Glomerular endothelial cell (primary cell): Measurements from ENCODE around the gene SHISA3. TPM values are rescaled to one million over a fixed set of nuclear protein-coding genes. Genes with fewer than 3 reads are reported as not detected.
A peak's percentile ranks its signal among the peaks of the same experiment; 100 is the strongest.
"Not testable (repeated sequence)": the region's sequence is repeated elsewhere in the genome, so short reads cannot be mapped to it uniquely, and the experiment has no call there.

Experiments
- DNase-seq: peaks from one replicate; pipeline ENCODE4 v3.0.0-alpha.2; 2011; ENCODE audit warnings: low read depth, low spot score; ENCODE audit errors: extremely low read depth
- total RNA-seq: library from RNA; depleted of rRNA; stranded (reverse); fragments of >200 nt; gene quantifications from 2 replicates; pipeline ENCODE4 v1.2.3, GENCODE V29; 2015

SHISA3 gene
- total RNA-seq, result 2.0 and 3.2 TPM in 2 replicates

DNA sequence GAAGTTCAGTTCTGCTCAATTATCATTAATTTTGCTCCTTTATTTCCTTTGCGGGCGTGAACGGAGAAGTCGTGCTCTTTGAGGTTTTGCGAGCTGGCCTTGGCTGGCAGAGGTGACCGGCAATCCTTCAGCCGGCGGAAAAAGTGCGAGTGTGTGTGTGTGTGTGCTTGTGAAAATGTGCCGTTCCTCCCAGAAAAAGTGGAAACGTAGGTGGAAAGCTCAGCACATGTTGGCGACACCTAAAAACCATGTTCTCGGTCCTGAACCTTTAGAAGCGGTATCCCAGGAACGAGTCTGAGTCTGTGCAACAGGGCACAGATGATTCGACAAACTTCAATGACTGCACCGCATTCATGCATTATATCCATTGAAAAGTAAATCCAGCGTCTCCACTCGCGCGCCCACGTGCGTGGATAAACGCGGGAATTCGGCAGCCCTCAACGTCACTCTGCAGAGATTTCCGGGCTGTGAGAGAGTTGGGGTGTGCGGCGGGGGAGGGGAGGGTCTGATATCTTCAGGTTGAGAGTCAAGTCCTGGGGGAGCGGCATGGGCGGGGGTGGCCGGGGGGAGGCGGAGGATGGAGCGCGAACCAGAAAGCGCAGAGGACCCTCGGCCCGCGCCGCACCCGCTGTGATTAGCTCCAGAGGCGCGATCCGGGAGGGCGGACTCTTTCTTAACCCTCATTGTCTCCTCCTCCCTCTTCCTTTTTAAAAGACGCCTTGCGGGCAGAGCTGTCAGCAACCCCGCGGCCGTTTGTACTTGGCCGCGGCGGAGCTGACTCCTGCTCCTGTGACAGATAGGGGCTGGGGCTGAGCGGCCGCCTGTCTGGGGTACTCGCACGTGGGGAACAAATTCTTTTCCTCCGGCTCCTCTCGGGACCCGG lies at the start of gene SHISA3:
SHISA3 (plus strand) TSS at position 737 of the 883 bp plus-strand sequence. CDS start 569 bp downstream, outside the sequence.
- DNase-seq, result no peak

DNA sequence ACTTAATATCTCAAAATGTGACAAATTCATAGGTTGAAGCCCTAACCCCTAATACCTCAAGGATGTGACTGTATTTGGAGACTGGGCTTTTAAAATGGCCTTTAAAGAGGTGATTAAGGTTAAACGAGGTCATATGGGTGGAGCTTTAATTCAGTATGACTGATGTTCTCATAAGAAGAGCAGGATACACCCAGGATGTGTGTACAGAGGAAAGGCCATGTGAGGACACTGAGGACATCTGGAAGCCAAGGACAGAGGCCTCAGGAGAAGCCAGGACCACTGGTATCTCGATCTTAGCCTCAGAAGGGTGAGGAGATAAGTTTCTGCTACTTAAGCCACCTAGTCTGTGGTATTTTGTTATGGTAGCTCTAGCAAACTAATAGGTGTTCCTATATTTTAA lies 49.0 kb upstream of the SHISA3 start:
- no peak for DNase-seq

- DNase-seq, result no peak
Observed at GRCh38 chr4:42348692-42349091, 48.6 kb upstream of the SHISA3 start.

- no peak for DNase-seq
Observed at GRCh38 chr4:42350611-42351182, 46.6 kb upstream of the SHISA3 start.

DNA sequence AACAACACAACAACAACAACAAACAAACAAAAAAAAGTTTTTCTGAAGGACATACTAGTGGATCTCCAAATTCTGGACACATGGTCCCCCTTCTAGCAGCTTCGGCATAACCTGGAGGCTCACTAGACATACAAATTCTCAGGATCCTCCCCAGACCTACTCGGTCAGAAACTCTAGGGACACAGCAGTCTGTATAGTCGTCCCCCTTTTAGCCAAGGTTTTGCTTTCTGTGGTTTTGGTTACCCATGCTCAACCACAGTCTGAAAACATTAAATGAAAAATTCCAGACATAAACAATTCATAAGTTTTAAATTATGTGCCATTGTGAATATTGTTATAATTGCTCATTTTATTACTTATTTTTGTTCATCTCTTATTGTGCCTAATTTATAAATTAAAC lies 45.2 kb upstream of the SHISA3 start:
- no peak for DNase-seq

- DNase-seq, result no peak
Observed at GRCh38 chr4:42357325-42357724, 40.0 kb upstream of the SHISA3 start.

DNA sequence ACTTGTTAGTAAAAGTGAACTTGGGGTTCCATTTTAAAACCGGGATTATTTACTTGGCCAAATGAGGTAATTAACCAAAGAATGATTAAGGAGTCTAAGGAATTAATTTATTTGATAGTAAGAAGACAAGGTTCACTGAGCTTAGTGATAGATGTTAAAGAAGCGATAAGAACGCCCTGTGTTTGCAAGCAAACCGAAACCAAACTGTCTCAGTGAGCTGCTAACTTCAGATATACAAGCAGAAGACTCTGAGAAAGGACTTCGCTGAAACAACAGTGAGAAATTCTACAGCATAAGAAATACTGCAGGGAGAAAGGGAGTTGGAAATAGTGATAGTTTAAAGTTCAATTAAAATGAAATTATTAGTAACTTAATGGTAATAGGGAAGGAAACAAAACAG lies 37.6 kb upstream of the SHISA3 start:
- DNase-seq, result no peak

- no peak for DNase-seq
Observed at GRCh38 chr4:42360256-42360669, 37.0 kb upstream of the SHISA3 start.

DNA sequence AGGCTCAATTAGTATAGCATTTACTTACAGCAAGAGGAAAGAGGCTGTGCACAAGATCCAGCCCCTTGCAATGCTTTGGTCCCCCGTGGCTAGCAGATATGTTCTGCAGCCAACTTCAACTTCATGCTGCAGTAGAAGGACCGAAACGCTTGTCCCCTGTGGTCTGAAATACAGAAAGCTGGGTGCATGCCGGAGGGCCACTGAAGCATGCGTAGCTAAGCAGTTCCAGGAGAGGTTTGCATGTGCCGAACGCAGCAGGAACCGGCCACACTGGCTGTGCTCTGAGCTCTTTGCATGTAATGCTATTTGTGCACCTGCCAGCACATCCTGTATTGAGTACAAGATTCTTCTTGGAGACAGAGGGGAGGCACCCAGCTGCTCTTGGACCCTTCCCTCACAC lies 35.8 kb upstream of the SHISA3 start:
- DNase-seq, result no peak

DNA sequence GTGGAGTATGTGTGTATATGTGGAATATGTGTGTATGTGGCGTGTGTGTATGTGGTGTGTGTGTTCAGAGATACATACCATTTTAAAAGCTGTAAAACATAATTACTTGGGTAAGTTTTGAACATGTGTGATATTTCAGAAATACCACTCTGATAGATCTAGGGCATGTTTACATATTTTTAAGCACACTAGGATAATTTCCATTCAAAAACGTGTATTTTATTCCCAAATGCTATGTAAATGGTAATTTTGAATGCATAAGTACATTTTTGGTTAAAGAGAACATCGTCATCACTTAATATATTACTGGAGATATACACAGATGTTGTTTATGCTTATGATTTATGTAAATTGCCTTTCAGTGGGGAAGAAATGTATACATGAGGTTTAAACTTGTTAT lies 34.7 kb upstream of the SHISA3 start:
- DNase-seq, result no peak

GRCh38 chr4:42363614-42364013 lies 33.7 kb upstream of the SHISA3 start:
- no peak for DNase-seq

- no peak for DNase-seq
Observed at GRCh38 chr4:42364266-42365053, 32.8 kb upstream of the SHISA3 start.

DNA sequence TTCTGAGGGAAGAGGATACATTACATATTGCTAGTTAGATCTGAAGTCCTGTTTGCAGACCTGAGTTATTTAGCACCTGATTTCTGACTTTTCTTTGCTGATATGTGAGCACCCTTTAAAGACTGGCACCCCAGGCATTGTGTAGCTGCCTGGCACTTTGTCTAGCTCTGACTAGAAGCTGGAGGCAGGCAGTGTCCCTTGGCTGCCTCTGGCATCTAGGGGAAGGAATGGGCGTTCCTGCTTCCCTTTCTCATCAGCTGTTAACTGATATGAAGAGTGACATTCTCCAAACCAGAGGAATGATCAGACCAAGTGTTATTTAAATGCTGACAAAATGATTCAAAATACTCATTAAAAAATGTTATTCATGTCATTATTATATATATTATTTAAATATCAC lies 30.3 kb upstream of the SHISA3 start:
- no peak for DNase-seq

DNA sequence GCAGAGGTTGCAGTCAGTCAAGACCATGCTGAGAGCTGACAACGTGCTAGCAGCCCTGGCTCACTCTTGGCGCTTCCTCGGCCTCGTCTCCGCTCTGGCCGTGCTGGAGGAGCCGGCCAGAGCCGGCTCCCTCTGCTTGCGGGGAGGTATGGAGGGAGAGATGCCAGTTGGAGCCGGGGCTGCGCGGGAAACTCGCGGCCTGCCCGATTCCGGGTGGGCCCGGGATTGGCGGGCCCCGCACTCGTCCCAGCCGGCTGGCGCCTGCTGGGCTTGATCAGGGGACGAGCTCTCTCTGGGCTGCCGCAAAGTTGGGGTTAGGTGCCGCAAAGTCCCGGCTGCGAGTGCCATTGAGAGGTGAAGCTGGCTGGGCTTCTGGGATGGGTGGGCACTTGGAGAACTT lies 27.8 kb upstream of the SHISA3 start:
- no peak for DNase-seq

DNA sequence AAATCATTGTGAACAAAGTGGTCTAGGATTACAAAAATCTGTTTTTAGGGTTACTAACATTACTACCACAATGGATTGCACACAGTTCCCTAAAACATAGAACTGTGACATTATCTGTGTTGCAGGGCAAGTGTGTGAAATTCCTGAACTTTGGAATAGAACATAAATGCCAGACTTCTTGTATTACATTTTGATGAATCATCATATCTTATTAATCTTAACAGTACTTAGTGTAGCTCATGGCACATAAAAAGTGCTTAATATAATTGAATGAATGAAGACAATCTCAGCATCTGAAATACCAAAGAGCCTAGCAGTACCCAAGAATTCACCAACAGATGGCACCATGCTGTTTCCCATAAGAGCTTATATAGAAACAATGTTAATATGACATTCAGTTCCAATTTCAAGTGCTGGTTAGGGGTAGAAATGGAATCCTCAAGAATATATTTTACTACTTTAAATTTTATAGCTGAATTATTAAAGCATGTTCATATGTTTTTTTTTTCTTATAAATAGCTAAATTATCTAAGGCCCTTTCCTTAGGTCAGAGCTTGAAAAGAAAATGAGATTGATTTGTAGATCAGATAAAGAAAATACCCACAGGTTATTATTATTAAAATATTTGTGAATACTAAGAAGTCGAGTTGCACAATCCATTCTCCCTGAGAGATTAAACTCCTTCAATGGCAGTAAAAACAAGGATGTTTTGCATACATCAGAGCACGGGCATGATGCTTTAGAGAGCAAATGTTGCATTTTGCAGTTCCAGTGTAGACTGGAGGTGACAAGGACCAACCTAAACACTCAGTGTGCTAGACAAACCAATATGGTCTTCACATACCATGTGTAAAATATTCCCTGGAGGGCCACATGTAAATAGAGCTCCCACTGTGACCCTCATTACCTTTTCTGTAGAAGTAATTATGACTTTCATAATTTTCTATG lies 25.7 kb upstream of the SHISA3 start:
- peak; percentile 68 for DNase-seq

DNA sequence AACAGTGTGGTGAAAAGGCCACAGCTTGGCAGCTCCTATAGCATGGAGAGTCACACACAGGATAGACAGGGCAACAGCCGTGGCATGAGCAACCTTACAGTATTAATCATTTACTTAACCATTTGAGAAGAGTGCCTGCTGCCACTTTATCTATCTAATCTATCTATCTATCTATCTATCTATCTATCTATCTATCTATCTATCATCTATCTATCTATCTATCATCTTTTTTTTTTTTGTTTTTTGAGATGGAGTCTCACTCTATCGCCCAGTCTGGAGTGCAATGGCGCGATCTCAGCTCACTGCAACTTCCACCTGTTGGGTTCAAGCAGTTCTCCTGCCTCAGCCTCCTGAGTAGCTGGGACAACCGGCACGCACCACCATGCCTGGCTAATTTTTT lies 25.0 kb upstream of the SHISA3 start:
- not testable (repeated sequence) for DNase-seq

GRCh38 chr4:42377497-42377896 lies 19.8 kb upstream of the SHISA3 start:
- no peak for DNase-seq

DNA sequence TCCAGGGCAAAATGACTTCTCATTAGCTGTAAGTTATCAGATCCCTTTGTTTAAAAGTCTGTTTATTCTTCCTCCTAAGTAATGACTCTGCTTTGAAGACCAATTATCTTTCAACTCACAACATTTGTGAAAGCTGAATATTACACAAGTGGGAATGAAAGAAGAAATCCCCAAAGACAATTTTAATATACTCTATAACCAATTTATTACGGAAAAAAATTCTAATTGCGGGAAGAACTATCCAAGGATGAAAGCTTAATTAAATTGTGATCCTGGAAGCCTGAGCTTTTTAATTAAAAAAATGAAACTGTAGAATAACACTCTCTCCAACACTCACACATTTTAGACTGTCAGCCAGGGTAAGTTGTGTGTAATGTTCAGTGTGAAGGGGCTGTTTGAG lies 15.6 kb upstream of the SHISA3 start:
- DNase-seq, result no peak

- no peak for DNase-seq
Observed at GRCh38 chr4:42385516-42385915, 11.8 kb upstream of the SHISA3 start.

DNA sequence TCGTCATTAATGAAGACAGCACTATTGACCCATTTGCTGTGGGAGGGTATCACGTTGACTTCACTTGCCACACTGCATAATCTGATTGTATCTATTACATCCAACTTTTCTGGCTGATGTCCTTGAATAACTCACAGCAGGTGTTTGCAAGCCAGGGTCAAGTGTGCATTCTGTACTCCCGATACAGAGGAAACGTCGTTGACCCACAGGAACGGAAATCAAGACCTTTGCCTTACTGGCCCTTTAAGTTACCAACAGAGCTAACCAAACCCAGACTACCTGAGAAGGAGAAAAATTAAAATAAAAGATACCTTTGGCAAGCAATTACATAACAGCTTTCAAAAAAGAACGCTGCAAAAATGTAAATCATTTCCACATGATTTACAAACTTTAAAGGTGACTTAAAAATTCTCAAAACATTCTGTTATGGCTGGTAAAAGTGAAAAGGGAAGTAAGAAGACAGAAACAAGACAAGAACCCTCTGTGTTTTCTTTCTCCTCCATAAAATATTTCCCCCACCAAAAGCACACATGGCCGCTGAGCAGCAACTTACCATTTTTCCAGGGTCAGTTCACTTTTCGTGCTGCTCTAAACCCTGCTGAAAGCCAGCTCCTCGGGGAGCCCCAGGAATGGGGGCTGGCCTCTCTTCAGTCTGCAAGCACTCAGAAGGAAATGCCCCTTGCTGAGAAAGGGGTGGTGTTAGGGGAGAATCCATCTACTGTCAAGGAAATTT lies 6.5 kb upstream of the SHISA3 start:
- DNase-seq, result no peak
